Naive thymus-derived CD4-positive, alpha-beta T cell (primary cell): Measurements from ENCODE around the gene PHB1. TPM values are rescaled to one million over a fixed set of nuclear protein-coding genes. Genes with fewer than 3 reads are reported as not detected.
A peak's percentile ranks its signal among the peaks of the same experiment; 100 is the strongest.

Source experiments
- ATAC-seq: fragments of 150-1000 bp; cut with Tn5 transposase; 2 replicates; pipeline ENCODE4 v1.10.0; 2021; ENCODE audit warnings: mild to moderate bottlenecking, moderate library complexity
- CTCF ChIA-PET: fragments of 350-600 bp; sonication (Branson Sonifier 250); formaldehyde crosslinking; loops from one replicate; lab custom pipeline; 2021; ENCODE audit warnings: antibody characterized with exemption; lab: Charles Lee
- POLR2A ChIA-PET: fragments of 350-600 bp; sonication (Branson Sonifier 250); formaldehyde crosslinking; loops from one replicate; lab custom pipeline; 2021; ENCODE audit warnings: antibody characterized with exemption, inconsistent platforms; lab: Charles Lee
- DNase-seq, 9 donors: peaks; one replicate each; pipeline versions ENCODE4 v3.0.0 to v3.0.0-alpha.2; 2020 to 2022; ENCODE audit warnings: mixed read lengths in 1 of 9
- H3K27ac ChIP-seq: one replicate; pipeline ENCODE4 v1.7.0; 2013; ENCODE audit warnings: mild to moderate bottlenecking, low read depth, low read length, moderate library complexity
- H3K27me3 ChIP-seq, 2 donors: one replicate each; pipeline ENCODE4 v1.7.0; 2013; ENCODE audit warnings: low read length in 2 of 2, mild to moderate bottlenecking in 2 of 2, moderate library complexity in 2 of 2; ENCODE audit not compliant: control insufficient read depth in 2 of 2, insufficient read depth in 2 of 2
- H3K36me3 ChIP-seq, 3 experiments: 1 replicate in 2 of 3; 2 replicates in 1 of 3; pipeline ENCODE4 v1.7.0; 2013; ENCODE audit warnings: low read length in 3 of 3, mild to moderate bottlenecking in 3 of 3, moderate library complexity in 1 of 3; ENCODE audit not compliant: insufficient read depth in 3 of 3, control insufficient read depth in 2 of 3
- H3K4me1 ChIP-seq, 2 donors: one replicate each; pipeline ENCODE4 v1.7.0; 2013; ENCODE audit warnings: low read length in 2 of 2, mild to moderate bottlenecking in 2 of 2, moderate library complexity in 1 of 2; ENCODE audit not compliant: control insufficient read depth in 2 of 2, insufficient read depth in 2 of 2
- H3K4me3 ChIP-seq: 2 replicates; pipeline ENCODE4 v1.7.0; 2013; ENCODE audit warnings: mild to moderate bottlenecking, low read length
- H3K9me3 ChIP-seq, 3 experiments: 1 replicate in 2 of 3; 2 replicates in 1 of 3; pipeline ENCODE4 v1.7.0; 2013; ENCODE audit warnings: low read length in 3 of 3; ENCODE audit not compliant: control insufficient read depth in 2 of 3
- H3K27ac Mint-ChIP-seq, 9 donors: one replicate each; pipeline ENCODE4 v1.8.0; 2020 to 2022; ENCODE audit warnings: mixed read lengths in 9 of 9, mild to moderate bottlenecking in 8 of 9, moderate library complexity in 5 of 9, inconsistent platforms in 2 of 9
- H3K27me3 Mint-ChIP-seq, 5 donors: one replicate each; pipeline ENCODE4 v1.8.0; 2021 to 2022; ENCODE audit warnings: mixed read lengths in 5 of 5, mild to moderate bottlenecking in 1 of 5
- H3K36me3 Mint-ChIP-seq, 5 donors: one replicate each; pipeline ENCODE4 v1.8.0; 2020 to 2022; ENCODE audit warnings: mixed read lengths in 5 of 5, mild to moderate bottlenecking in 3 of 5, inconsistent platforms in 1 of 5
- H3K4me1 Mint-ChIP-seq, 7 donors: one replicate each; pipeline ENCODE4 v1.8.0; 2020 to 2022; ENCODE audit warnings: mixed read lengths in 7 of 7, mild to moderate bottlenecking in 3 of 7, inconsistent platforms in 1 of 7
- H3K4me3 Mint-ChIP-seq, 10 donors: one replicate each; pipeline ENCODE4 v1.8.0; 2020 to 2022; ENCODE audit warnings: mild to moderate bottlenecking in 10 of 10, mixed read lengths in 10 of 10, moderate library complexity in 6 of 10, inconsistent platforms in 2 of 10
- H3K9me3 Mint-ChIP-seq, 11 donors: one replicate each; pipeline ENCODE4 v1.8.0; 2020 to 2022; ENCODE audit warnings: mixed read lengths in 11 of 11, mild to moderate bottlenecking in 4 of 11, inconsistent platforms in 1 of 11, moderate library complexity in 1 of 11
- intact Hi-C, 2 donors: fragments of 100-400 bp; cut with micrococcal nuclease; formaldehyde crosslinking; loops; one replicate each; pipeline ENCODE4 v1.15.1; 2023
- polyA plus RNA-seq, 2 donors: library from polyadenylated mRNA; unstranded; fragments of 300-500 nt; fragmentation: Illumina TruSeq; gene quantifications; one replicate each; pipeline ENCODE4 v1.2.3, GENCODE V29; 2021
- total RNA-seq, 6 experiments: library from RNA in 5 of 6; stranded (reverse) in 5 of 6; gene quantifications; 1 replicate in 5 of 6; 2 replicates in 1 of 6; pipeline ENCODE4 v1.2.3 and lab custom pipeline; 2021 to 2026

The PHB1 gene
- total and polyA plus RNA-seq, 7 experiments from 2014 or later: 50.0 to 186 (median 65.3) TPM

DNA sequence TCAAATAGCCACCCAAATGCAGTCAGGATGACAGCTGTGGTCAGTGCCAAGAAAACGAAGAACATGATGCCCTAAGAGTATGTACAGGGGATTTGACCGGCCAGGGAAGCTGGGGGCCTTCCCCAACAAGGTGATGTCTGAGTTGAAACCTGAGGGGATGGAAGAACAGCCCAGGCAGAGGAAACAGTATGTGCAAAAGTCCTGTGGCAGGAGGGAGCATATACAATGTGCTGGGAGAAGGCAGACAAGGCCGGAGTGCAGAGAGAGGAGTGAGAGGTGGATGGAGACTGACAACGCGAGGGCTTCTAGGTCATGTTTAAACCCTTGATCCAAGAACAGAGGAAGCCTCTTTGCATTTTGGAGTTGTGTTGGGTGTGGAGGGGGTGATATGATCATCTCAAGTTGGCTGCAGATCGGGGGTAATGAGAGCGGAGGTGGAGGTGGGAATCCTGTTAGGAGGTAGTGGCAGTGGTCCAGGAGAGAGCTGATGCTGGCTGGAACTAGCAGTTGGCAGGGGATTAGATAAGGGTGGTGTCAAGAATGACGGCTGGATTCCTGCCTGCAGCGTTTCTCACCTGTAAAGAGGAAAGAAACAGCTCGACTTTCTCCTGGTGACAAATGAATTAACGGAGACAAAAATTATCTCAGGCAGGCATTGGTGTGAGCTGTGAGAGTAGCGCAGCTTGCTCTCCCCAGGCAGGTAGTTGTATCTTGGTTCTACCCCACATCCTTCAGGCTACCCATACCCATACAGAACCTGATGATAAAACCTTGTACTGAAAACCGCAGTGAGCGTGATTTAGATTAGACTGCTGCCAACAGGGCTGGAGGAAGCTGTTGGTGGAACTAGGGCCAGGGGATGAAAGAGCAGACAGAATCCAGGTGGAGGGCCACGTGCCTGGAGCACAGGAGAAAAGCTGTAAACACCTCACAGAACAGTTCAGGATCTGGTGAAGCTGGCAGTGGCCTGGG is 43.2 kb upstream of the PHB1 start:
- no peak overlapping the region for H3K4me3 Mint-ChIP-seq
- Histone ChIP-seq H3K27me3 (peaks cover 0 to 2% of the 10 kb centered on the region in 2 donors), H3K4me3 (no peak overlapping the region), H3K36me3 (no peaks in the 10 kb centered on the region), H3K4me1 (no peaks in the 10 kb centered on the region), H3K9me3 (no peaks in the 10 kb centered on the region), H3K27ac (no peak overlapping the region)
- POLR2A ChIA-PET: no interaction called here
- intact Hi-C loops: no loop called here
- peaks cover 0 to under 1% (median 0%) of the 10 kb centered on the region in 7 donors for H3K4me1 Mint-ChIP-seq
- DNase-seq (no peak), ATAC-seq (no peak)
- H3K36me3 Mint-ChIP-seq: peaks cover 0 to 4% (median 0%) of the 10 kb centered on the region in 5 donors
- H3K27me3 Mint-ChIP-seq: peaks cover 34 to 50% (median 45%) of the 10 kb centered on the region in 5 donors
- CTCF ChIA-PET: interaction anchor here (0.7 kb wide), 1 partner anchor 91 kb away, joined by 3 read pairs; no protein-coding TSS in a partner anchor
- no peaks in the 10 kb centered on the region for H3K9me3 Mint-ChIP-seq
- no peak overlapping the region for H3K27ac Mint-ChIP-seq

DNA sequence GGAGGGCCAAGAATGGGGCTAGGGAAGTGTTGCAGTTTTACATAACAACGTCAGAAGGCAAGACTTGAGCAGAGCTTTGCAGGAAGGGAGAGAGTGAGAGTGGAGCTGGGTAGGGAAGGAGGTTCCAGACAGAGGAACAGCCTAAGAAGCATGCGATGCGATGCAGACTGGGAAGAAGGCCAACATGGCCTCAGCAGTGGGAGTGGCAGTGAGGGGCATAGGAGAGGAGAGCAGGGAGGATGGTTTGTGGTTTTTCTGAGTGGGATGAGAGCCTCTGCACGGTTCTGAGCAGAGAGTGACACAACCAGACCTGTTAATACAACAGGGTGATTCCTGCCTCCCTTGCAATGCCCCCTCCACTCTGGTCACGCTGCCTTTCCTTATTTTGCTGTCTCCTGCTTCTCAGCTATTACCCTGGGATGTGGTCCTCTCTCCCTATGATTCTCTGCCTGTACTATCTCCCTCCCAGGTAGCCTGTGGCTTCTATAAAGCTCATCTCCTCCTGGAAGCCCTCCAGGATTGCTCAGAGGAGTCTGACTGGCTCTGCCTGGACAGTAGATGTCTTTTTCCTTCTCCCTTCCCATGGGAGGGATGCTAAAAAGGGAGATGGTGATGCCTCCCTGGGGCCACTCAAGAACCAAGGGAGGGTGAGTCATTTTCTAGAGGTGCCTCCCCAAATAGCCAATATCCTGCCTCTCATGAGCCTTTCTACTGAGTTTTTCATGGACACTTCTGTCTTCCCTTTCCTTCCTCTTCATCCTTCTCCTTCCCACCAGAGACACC is 41.7 kb upstream of the PHB1 start:
- no peaks in the 10 kb centered on the region for H3K4me1 ChIP-seq
- intact Hi-C loops: no loop called here
- Mint-ChIP-seq H3K4me1 (peaks cover 0 to 4% (median 0%) of the 10 kb centered on the region in 7 donors), H3K27me3 (peaks cover 30 to 46% (median 42%) of the 10 kb centered on the region in 5 donors), H3K4me3 (no peak overlapping the region), H3K9me3 (no peaks in the 10 kb centered on the region), H3K27ac (no peak overlapping the region), H3K36me3 (peaks cover 0 to 4% (median 0%) of the 10 kb centered on the region in 5 donors)
- ChIA-PET POLR2A (no interaction called here), CTCF (interaction anchor here (0.6 to 0.8 kb wide), 2 partner anchors 99 to 843 kb away, joined by 3 read pairs; no protein-coding TSS in a partner anchor)
- H3K4me3 ChIP-seq: no peak overlapping the region
- DNase-seq (no peak), ATAC-seq (no peak)
- H3K27me3 ChIP-seq: no peaks in the 10 kb centered on the region
- H3K27ac ChIP-seq: no peak overlapping the region
- no peaks in the 10 kb centered on the region for H3K36me3 ChIP-seq
- H3K9me3 ChIP-seq: no peaks in the 10 kb centered on the region

DNA sequence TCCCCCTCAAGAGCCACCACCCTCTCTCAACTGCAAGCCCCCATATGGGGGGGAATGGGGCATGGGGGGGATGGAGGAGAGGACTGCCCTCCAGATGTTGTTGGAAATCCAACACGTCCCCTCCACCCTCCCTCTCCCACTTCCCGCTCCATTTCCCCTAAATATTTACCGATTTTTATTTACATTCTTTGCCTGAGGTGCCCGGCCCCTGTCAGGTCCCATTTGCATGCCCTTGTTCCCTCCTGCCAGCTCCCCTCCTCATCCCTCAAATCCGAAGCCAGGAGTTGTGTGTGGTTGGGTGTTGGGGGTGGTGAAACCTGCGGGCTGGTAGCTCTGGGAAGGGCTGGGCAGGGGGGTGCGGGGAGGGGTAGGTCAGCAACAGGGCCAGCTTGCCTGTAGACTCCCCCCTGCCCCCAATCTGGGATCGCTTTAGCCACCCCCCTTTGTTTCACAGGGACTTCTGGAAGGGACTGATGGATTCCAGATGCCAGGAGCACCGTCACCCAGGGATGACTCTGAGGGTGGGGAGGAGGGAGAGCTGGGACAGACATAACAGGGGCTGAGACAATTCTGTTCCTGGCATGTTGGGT is 40.7 kb upstream of the PHB1 start:
- no peak overlapping the region for H3K27ac Mint-ChIP-seq
- Histone ChIP-seq H3K27me3 (no peaks in the 10 kb centered on the region), H3K4me1 (no peaks in the 10 kb centered on the region), H3K9me3 (no peaks in the 10 kb centered on the region), H3K27ac (no peak overlapping the region), H3K4me3 (no peak overlapping the region), H3K36me3 (no peaks in the 10 kb centered on the region)
- no peak for DNase-seq
- no peak for ATAC-seq
- POLR2A ChIA-PET: no interaction called here
- CTCF ChIA-PET: no interaction called here
- peaks cover 0 to 4% (median 0%) of the 10 kb centered on the region in 5 donors for H3K36me3 Mint-ChIP-seq
- no peaks in the 10 kb centered on the region for H3K9me3 Mint-ChIP-seq
- no peak overlapping the region for H3K4me3 Mint-ChIP-seq
- intact Hi-C loops: no loop called here
- H3K4me1 Mint-ChIP-seq: peaks cover 0 to 13% (median 3%) of the 10 kb centered on the region in 7 donors
- H3K27me3 Mint-ChIP-seq: peaks cover 30 to 41% (median 38%) of the 10 kb centered on the region in 5 donors

DNA sequence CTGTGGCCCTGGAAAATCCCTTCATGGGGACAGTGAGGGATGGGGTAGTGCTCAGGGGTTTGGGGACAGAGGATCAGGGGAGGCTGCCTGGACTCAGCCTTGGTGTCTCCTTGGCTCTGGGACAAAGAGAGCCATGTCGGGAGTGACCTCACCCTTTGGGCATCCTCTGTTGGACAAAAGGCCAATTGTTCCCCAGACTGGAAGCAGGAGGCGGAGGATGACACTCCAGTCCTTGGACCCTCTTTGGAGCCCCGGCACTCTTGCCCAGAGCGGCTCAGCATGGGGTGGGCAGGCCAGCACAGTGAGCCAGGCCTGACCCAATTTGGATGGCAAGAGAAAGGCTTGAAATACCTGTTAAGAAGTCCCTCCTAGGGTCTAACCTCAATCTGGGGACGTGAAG is 39.4 kb upstream of the PHB1 start:
- no peaks in the 10 kb centered on the region for H3K9me3 ChIP-seq
- Mint-ChIP-seq H3K4me1 (peaks cover 0 to 15% (median 4%) of the 10 kb centered on the region in 7 donors), H3K36me3 (no peaks in the 10 kb centered on the region), H3K9me3 (peaks cover 0 to 1% (median 0%) of the 10 kb centered on the region in 11 donors), H3K4me3 (no peak overlapping the region), H3K27me3 (peaks cover 26 to 31% (median 30%) of the 10 kb centered on the region in 5 donors), H3K27ac (no peak overlapping the region)
- no peak overlapping the region for H3K27ac ChIP-seq
- no peak overlapping the region for H3K4me3 ChIP-seq
- H3K4me1 ChIP-seq: no peaks in the 10 kb centered on the region
- POLR2A ChIA-PET: no interaction called here
- CTCF ChIA-PET: no interaction called here
- no peak for DNase-seq
- intact Hi-C loops: no loop called here
- H3K27me3 ChIP-seq: no peaks in the 10 kb centered on the region
- no peak for ATAC-seq
- no peaks in the 10 kb centered on the region for H3K36me3 ChIP-seq

DNA sequence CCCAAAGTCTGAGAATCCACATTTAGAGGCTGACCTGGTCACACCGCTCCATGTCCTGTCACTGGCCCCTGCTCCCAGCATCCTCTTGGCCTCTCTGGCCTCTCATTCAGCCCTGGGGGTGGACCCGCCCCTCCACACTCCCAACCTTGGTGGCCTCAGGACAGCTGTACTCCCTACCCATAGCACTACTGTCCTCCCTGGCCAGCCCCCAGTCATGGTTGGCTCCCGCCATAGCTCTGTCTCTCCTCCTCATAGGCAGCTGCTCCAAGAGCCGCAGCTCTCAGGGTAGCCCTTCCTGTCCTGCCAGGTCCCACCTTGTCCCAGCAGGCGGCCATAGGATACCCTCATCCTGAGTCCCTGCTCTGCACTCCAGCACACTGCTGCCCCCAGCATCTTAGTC is 38.0 kb upstream of the PHB1 start:
- POLR2A ChIA-PET: no interaction called here
- no peak overlapping the region for H3K27ac Mint-ChIP-seq
- no peak overlapping the region for H3K4me3 Mint-ChIP-seq
- Histone ChIP-seq H3K4me1 (no peaks in the 10 kb centered on the region), H3K9me3 (no peaks in the 10 kb centered on the region), H3K27ac (no peak overlapping the region), H3K4me3 (no peak overlapping the region), H3K36me3 (no peaks in the 10 kb centered on the region), H3K27me3 (no peaks in the 10 kb centered on the region)
- peaks cover 19 to 26% (median 24%) of the 10 kb centered on the region in 5 donors for H3K27me3 Mint-ChIP-seq
- DNase-seq: no peak
- intact Hi-C loops: no loop called here
- peaks cover 0 to 15% (median 4%) of the 10 kb centered on the region in 7 donors for H3K4me1 Mint-ChIP-seq
- no peaks in the 10 kb centered on the region for H3K36me3 Mint-ChIP-seq
- ATAC-seq: no peak
- peaks cover 0 to 1% (median 0%) of the 10 kb centered on the region in 11 donors for H3K9me3 Mint-ChIP-seq
- CTCF ChIA-PET: no interaction called here

DNA sequence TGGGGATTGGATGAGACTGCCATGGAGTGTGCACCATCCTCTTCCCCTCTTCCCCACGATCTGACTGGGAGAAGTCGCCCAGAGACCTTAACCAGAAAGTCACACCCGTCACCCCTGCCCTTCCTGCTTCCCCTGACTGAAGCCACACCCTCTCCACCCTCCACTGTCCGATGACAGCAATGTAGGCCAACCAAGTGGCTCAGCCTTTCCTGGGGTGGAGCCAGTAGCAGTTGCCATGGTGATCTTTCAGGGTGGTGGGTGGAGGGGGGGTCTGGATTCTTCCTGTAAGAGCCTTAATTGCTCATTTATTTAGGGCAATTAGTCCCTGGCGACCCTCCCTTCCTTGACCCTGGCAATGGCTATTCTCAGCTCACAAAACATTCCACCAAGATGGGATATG is 37.5 kb upstream of the PHB1 start:
- Histone ChIP-seq H3K27ac (no peak overlapping the region), H3K9me3 (no peaks in the 10 kb centered on the region), H3K4me1 (no peaks in the 10 kb centered on the region), H3K4me3 (no peak overlapping the region), H3K27me3 (no peaks in the 10 kb centered on the region), H3K36me3 (no peaks in the 10 kb centered on the region)
- no peak for DNase-seq
- Mint-ChIP-seq H3K27me3 (peaks cover 14 to 22% (median 19%) of the 10 kb centered on the region in 5 donors), H3K9me3 (peaks cover 0 to 1% (median 0%) of the 10 kb centered on the region in 11 donors), H3K27ac (no peak overlapping the region), H3K36me3 (no peaks in the 10 kb centered on the region), H3K4me1 (peaks cover 0 to 15% (median 4%) of the 10 kb centered on the region in 7 donors), H3K4me3 (no peak overlapping the region)
- intact Hi-C loops: no loop called here
- ChIA-PET CTCF (no interaction called here), POLR2A (no interaction called here)
- ATAC-seq: peak; percentile 20
